Measurements from ENCODE around the gene CYP4V2. TPM values are rescaled to one million over a fixed set of nuclear protein-coding genes. Genes with fewer than 3 reads are reported as not detected.
A peak's percentile ranks its signal among the peaks of the same experiment; 100 is the strongest.

CYP4V2 gene
- total RNA-seq, 1 donor from 2014 or later: 14.3 TPM

DNA sequence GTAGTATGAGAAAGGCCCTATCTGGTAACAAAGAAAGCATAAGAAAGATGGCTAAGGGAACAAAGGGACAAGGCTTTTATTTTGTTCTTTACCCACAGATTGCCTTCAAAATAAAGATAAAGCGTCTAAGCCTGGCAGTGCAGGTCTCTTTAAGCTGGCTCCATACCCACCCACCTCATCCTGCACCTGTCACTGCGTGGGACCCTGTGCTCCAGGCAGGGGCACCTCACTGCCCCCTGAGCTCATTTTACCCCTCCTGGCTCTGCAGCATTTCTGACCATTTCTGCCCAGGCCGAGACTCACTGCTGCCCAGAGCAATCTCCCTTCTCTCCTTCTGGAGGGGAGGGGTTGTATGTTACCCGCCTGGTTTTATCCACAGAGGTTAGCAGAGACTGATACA lies 1.7 kb upstream of the CYP4V2 start:
- peak overlapping the region in 1 of 2 donors; percentile 92 for H3K4me3 ChIP-seq
- intact Hi-C loops (cut with DNase I): loop anchor here (2.0 to 10.0 kb wide), 4 partner anchors 45 to 1545 kb away; partner anchors contain the start of genes CASP3, CFAP97, PRIMPOL and SNX25
- H3K36me3 ChIP-seq: no peaks in the 10 kb centered on the region
- no peaks in the 10 kb centered on the region for H3K27me3 ChIP-seq
- peak overlapping the region; percentile 95 to 97 for H3K27ac ChIP-seq
- DNase-seq (ENCODE audit: low spot score in 2 of 2): no peak
- H3K9me3 ChIP-seq: no peaks in the 10 kb centered on the region
- TF ChIP-seq, protein P1, sequence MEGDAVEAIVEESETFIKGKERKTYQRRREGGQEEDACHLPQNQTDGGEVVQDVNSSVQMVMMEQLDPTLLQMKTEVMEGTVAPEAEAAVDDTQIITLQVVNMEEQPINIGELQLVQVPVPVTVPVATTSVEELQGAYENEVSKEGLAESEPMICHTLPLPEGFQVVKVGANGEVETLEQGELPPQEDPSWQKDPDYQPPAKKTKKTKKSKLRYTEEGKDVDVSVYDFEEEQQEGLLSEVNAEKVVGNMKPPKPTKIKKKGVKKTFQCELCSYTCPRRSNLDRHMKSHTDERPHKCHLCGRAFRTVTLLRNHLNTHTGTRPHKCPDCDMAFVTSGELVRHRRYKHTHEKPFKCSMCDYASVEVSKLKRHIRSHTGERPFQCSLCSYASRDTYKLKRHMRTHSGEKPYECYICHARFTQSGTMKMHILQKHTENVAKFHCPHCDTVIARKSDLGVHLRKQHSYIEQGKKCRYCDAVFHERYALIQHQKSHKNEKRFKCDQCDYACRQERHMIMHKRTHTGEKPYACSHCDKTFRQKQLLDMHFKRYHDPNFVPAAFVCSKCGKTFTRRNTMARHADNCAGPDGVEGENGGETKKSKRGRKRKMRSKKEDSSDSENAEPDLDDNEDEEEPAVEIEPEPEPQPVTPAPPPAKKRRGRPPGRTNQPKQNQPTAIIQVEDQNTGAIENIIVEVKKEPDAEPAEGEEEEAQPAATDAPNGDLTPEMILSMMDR (IDR thresholded peaks at IDR 0.05): no peak
- H3K4me1 ChIP-seq: peaks cover 0 to 15% of the 10 kb centered on the region in 2 donors

DNA sequence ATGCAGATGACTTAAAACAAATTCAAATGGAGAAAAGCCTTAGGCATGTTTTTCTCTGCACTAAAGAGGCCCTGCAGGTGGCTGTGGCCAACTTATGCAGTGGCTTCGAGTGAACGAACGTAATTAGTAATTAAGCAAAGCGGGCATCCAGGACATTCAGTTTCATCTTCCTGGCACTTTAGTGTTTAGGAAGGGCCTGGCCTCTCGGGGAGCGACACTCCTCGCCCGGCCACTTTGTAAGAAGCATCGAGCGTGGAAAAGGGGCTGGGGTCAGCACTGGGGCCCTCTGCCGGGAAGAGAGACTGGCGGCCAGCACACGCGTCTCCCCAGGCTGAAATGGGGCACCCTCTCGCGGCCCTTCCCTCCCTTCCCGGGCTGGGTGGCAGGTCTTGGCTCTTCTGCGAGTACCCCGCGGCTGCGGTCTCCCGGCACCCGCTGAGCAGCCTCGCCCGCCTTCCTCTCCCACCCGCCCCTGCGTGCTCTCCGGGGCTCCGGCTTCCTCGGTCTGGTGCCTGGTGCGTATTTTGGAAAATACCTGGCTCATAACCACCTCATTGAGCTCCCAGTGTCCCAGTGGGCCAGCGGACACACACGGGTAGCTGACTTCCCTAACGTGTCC lies 677 bp upstream of the CYP4V2 start:
- peaks cover 0 to 4% of the 10 kb centered on the region in 2 donors for H3K36me3 ChIP-seq
- TF ChIP-seq, protein P1 (IDR thresholded peaks at IDR 0.05): no peak
- no peaks in the 10 kb centered on the region for H3K9me3 ChIP-seq
- no peaks in the 10 kb centered on the region for H3K27me3 ChIP-seq
- peaks cover 0 to 15% of the 10 kb centered on the region in 2 donors for H3K4me1 ChIP-seq
- intact Hi-C loops (cut with DNase I): loop anchor here (2.0 to 10.0 kb wide), 4 partner anchors 46 to 1546 kb away; partner anchors contain the start of genes CASP3, CFAP97, PRIMPOL and SNX25
- peak overlapping the region; percentile 95 to 97 for H3K27ac ChIP-seq
- DNase-seq (ENCODE audit: low spot score in 2 of 2): no peak
- peak overlapping the region; percentile 92 to 97 for H3K4me3 ChIP-seq

DNA sequence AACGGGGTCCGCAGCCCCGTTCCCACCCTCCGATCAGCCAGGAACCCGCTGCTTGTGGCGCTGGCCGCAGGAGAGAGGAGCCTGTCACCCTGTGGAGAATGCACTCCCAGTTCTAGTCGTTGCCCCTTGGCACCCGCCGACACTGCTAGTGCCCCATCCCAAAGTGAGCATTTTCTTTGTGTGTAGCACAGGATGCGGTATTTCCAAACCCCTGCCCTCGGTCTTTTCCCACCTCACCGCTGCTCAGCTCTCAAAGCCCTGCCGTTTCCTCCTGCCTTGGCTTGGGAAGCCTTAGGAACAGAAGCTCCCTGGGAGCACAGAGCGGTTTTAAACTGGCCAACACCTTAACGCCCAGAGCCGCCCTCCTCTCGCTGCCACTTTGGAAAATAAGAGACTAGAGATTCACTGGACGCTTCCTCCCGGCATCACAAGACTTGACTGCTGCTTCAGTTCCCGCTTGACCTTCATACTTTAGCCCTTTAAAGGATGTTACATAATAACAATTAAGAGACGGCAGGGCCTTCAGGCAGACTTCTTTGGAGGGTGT lies 772 bp downstream of the CYP4V2 start:
- Histone ChIP-seq H3K4me1 (peaks cover 0 to 15% of the 10 kb centered on the region in 2 donors), H3K27ac (peak overlapping the region; percentile 95 to 97)

DNA sequence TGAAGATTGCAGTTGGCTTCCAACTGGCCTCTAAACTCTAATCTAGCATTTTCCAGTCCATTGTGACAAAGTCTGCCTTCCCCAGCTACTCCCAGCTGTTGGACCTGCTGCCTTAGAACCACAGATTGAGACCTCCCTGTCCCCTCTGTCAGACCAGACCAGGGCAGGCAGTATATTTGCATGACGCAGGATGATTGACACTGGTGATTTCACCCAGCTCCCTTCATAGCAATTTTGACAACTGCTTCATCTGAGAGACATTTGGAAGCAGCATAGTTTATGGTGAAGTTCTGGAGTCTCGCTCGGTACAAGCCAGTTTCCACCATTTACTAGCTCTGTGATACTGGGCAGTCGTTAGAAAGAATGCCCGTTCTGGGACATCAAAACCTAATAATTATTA lies 2.5 kb downstream of the CYP4V2 start:
- Histone ChIP-seq H3K27ac (no peak overlapping the region), H3K4me1 (peaks cover 0 to 15% of the 10 kb centered on the region in 2 donors), H3K4me3 (no peak overlapping the region), H3K36me3 (peaks cover 6 to 25% of the 10 kb centered on the region in 2 donors), H3K9me3 (no peaks in the 10 kb centered on the region), H3K27me3 (no peaks in the 10 kb centered on the region)
- DNase-seq (ENCODE audit: low spot score in 2 of 2): no peak
- intact Hi-C loops (cut with DNase I): loop anchor here (10.0 kb wide), 2 partner anchors 989 to 1549 kb away; partner anchors contain the start of genes CASP3, CFAP97, PRIMPOL and SNX25
- TF ChIP-seq, protein P1 (IDR thresholded peaks at IDR 0.05): no peak

More for the DNA sequence above, 772 bp downstream of the CYP4V2 start:
- H3K9me3 ChIP-seq: no peaks in the 10 kb centered on the region
- H3K27me3 ChIP-seq: no peaks in the 10 kb centered on the region
- peak in 1 of 2 donors; percentile 71 for DNase-seq (ENCODE audit: low spot score in 2 of 2)
- H3K36me3 ChIP-seq: peaks cover 4 to 15% of the 10 kb centered on the region in 2 donors
- intact Hi-C loops (cut with DNase I): loop anchor here (10.0 kb wide), 2 partner anchors 987 to 1547 kb away; partner anchors contain the start of genes CASP3, CFAP97, PRIMPOL and SNX25
- peak overlapping the region; percentile 92 to 97 for H3K4me3 ChIP-seq
- TF ChIP-seq, protein P1 (IDR thresholded peaks at IDR 0.05): no peak

DNA sequence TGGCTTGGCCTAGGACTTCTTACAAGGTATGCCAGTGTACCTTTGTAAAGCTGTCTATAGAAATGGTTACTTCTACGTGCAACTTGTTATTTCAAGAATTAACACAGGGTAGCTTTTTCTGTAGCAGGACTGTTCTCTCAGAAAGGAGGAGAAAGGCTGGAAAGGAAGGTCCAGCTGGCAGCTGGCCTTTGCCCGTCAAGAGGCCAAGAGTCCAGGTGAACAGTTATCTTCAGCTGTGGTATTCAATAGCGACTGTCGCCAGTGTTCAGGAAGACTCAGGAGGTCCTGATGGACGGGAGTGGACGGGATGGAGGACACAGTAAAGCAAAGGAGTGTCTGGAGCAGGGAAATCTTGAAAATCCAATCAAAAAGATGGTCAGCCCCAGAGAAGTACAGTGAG lies 4.7 kb downstream of the CYP4V2 start:
- TF ChIP-seq, protein P1 (IDR thresholded peaks at IDR 0.05): no peak
- intact Hi-C loops (cut with DNase I): loop anchor here (10.0 kb wide), 2 partner anchors 991 to 1551 kb away; partner anchors contain the start of genes CASP3, CFAP97, PRIMPOL and SNX25
- no peak overlapping the region for H3K27ac ChIP-seq
- H3K4me3 ChIP-seq: no peak overlapping the region
- DNase-seq (ENCODE audit: low spot score in 2 of 2): no peak
- H3K36me3 ChIP-seq: peaks cover 6 to 25% of the 10 kb centered on the region in 2 donors
- H3K4me1 ChIP-seq: peaks cover 0 to 6% of the 10 kb centered on the region in 2 donors
- H3K27me3 ChIP-seq: no peaks in the 10 kb centered on the region
- no peaks in the 10 kb centered on the region for H3K9me3 ChIP-seq
